Measurements from ENCODE around the gene AMER2. TPM values are rescaled to one million over a fixed set of nuclear protein-coding genes. Genes with fewer than 3 reads are reported as not detected.
A peak's percentile ranks its signal among the peaks of the same experiment; 100 is the strongest.

AMER2 gene
- total RNA-seq, 1 donor: not detected

- no peak for TF ChIP-seq CTCF (IDR thresholded peaks at IDR 0.05; ENCODE audit: insufficient read depth, low read depth, low read length)
- no peak for DNase-seq (ENCODE audit: low read depth)
- H3K4me3 ChIP-seq (ENCODE audit: low read depth, low read length): no peak overlapping the region
Measured at GRCh38 chr13:25210842-25211569, 38.9 kb upstream of the AMER2 start.

GRCh38 chr13:25207291-25207810 is 35.3 kb upstream of the AMER2 start:
- no peak for DNase-seq (ENCODE audit: low read depth)

GRCh38 chr13:25204863-25205262 is 32.8 kb upstream of the AMER2 start:
- no peak for DNase-seq (ENCODE audit: low read depth)
- TF ChIP-seq CTCF (IDR thresholded peaks at IDR 0.05; ENCODE audit: insufficient read depth, low read depth, low read length): no peak
- no peak overlapping the region for H3K4me3 ChIP-seq (ENCODE audit: low read depth, low read length)

More at GRCh38 chr13:25207291-25207810, 35.3 kb upstream of the AMER2 start:
- TF ChIP-seq CTCF (IDR thresholded peaks at IDR 0.05; ENCODE audit: insufficient read depth, low read depth, low read length): no peak
- no peak overlapping the region for H3K4me3 ChIP-seq (ENCODE audit: low read depth, low read length)

DNA sequence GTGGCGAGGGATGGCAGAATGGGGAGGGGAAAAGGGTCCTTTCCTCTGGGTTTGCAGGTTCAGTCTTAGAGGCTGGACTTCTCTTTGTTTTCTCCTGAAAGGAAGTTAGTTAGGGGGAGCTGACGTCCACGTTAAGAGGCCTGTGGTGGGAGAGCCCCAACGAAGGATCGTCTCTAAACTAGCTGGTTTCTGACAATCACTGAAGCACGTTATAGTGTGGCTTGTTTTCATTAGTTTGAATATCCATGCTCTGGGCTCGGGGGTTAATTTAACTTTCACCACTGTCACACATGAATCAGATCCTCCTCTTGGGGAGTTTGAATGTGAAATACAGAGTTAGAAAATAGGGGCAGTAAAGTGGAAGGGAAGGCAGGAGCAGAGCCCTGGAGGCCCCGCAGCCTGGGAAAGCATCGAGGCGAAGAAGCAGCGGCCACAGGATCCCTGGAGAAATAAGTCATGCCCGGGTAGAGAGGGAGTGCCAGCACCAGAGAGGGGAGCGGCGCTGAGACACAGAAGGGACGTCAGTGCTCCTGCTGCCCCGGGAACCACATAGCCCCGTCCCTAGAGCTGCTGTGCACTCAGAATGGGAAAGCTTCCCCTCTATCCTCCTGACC is 31.1 kb upstream of the AMER2 start:
- TF ChIP-seq CTCF (IDR thresholded peaks at IDR 0.05; ENCODE audit: insufficient read depth, low read depth, low read length): no peak
- no peak for DNase-seq (ENCODE audit: low read depth)
- H3K4me3 ChIP-seq (ENCODE audit: low read depth, low read length): no peak overlapping the region

- DNase-seq (ENCODE audit: low read depth): peak; percentile 24
- TF ChIP-seq CTCF (IDR thresholded peaks at IDR 0.05; ENCODE audit: insufficient read depth, low read depth, low read length): no peak
- H3K4me3 ChIP-seq (ENCODE audit: low read depth, low read length): no peak overlapping the region
Measured at GRCh38 chr13:25200783-25201182, 28.7 kb upstream of the AMER2 start.

DNA sequence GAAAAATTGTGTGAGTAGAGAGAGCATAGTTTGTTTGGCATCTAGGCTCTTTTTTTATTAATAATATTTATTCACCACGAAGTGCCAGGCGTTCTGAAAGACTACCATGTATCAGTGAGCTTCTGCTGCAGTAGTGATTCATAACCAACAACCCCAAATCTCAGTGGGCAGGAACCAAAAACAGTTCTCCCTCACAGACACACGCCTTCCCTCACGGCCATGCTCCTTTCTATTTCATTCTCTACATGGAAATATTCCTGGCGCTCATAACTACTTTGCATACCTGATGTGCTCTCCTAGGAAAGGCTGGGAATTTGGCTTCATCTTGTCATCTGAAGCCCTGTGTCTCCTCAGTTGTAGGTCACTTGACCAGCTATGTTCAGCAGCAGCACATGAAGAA is 26.6 kb upstream of the AMER2 start:
- no peak for TF ChIP-seq CTCF (IDR thresholded peaks at IDR 0.05; ENCODE audit: insufficient read depth, low read depth, low read length)
- H3K4me3 ChIP-seq (ENCODE audit: low read depth, low read length): no peak overlapping the region
- DNase-seq (ENCODE audit: low read depth): no peak

Measured in fibroblast of villous mesenchyme (primary cell).